Endothelial cell of umbilical vein (primary cell): ENCODE data around the gene TRIM40.

Source experiments
- CTCF ChIP-seq, 2 donors: IDR thresholded peaks; 1 replicate in 1 of 2; 2 replicates in 1 of 2; pipeline ENCODE4 v1.5.1; 2011; ENCODE audit warnings: low read length in 2 of 2, mild to moderate bottlenecking in 2 of 2, moderate library complexity in 2 of 2, control low read depth in 1 of 2, inconsistent platforms in 1 of 2, low read depth in 1 of 2; ENCODE audit not compliant: insufficient read depth in 1 of 2; ENCODE audit errors: extremely low read depth in 1 of 2
- EZH2 ChIP-seq: IDR thresholded peaks from 2 replicates; pipeline ENCODE4 v1.6.1; 2012; ENCODE audit warnings: borderline replicate concordance, low read depth, mild to moderate bottlenecking, moderate library complexity, low read length, inconsistent platforms; ENCODE audit not compliant: severe bottlenecking
- FOS ChIP-seq: IDR thresholded peaks from 2 replicates; pipeline ENCODE4 v1.6.1; 2011; ENCODE audit warnings: mild to moderate bottlenecking, low read length, moderate library complexity, borderline replicate concordance; ENCODE audit not compliant: insufficient read depth
- MAX ChIP-seq: IDR thresholded peaks from 2 replicates; pipeline ENCODE4 v1.6.1; 2011; ENCODE audit not compliant: insufficient read depth, insufficient read length
- MYC ChIP-seq: IDR thresholded peaks from one replicate; pipeline ENCODE4 v1.6.1; 2011; ENCODE audit warnings: mild to moderate bottlenecking, low read depth, low read length
- POLR2A ChIP-seq: IDR thresholded peaks from 2 replicates; pipeline ENCODE4 v1.6.1; 2012; ENCODE audit warnings: low read depth, mild to moderate bottlenecking, control low read depth, low read length

GRCh38 chr6:30151580-30151979 is 15.6 kb downstream of the TRIM40 start:
- TF ChIP-seq EZH2 = no peak
- no peak for TF ChIP-seq CTCF (IDR thresholded peaks at IDR 0.05; ENCODE audit: extremely low read depth in 1 of 2, insufficient read depth in 1 of 2, low read depth in 1 of 2, low read length in 2 of 2)
- TF ChIP-seq MYC = no peak
- no peak for TF ChIP-seq POLR2A
- TF ChIP-seq MAX = no peak
- no peak for TF ChIP-seq FOS
